GM21526 (cell line): Measurements from ENCODE around the gene CD163.
"Not testable (repeated sequence)": the region's sequence is repeated elsewhere in the genome, so short reads cannot be mapped to it uniquely, and the experiment has no call there.

Experiments
- ATAC-seq: cut with Tn5 transposase; IDR thresholded peaks from one replicate; pipeline ENCODE4 v1.9.1; 2021; ENCODE audit warnings: moderate library complexity; ENCODE audit not compliant: unreplicated experiment, low FRiP score

Gene CD163

DNA sequence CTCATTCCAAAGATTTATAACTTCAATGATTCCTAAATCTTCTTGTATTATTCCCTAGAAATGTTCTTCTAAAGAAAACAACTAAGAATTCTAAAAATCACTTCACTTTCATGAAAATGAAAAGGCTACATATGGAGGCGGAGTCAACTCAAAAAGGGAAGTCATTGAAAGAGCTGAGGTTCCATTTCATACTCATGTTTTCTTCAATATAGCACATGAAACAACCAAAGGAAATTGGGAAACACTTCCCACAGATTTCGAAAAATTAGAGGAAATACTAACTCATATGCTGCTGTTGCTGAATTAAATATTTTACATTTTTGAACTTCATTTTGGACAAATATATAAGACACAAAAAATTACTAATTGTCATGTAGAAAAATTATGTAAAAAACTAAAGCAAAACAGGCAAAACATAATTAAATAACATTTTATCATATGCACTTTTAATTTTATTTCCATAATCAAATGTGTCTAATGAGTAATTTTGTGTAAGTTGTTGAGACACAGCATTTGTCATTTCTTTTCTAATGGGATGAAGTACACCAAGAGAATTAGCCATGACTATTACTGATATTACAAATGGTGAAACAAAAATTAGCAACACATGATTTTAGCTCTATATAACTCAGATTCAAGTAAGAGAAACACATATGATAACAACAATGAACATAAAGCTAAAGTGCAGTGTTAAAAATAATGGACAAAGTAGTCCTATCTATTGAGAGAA, at the start of gene CD163:
CD163 (minus strand) TSS at position 92 of the 730 bp plus-strand sequence; CDS start at position 5, 87 bp downstream.
- no peak for ATAC-seq

DNA sequence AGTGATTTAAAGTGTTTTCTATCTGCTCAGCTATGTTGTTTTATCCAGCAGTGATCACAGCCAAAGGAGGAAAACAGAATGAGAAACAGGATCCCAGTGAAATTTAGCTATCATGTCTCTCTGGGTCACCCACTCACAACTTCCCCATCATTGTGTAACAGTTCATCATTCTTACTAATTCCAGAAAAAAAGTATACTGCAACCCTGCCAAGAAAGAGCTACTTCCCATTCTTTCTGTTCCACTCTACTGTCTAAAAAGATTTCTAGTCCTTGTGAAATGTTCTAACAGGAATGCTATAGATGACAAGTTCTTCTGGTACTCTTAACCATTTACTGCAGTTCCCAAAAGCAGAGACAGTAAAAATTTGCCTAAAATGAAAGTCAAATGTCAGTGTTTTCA, 39.2 kb upstream of the CD163 start:
- no peak for ATAC-seq

DNA sequence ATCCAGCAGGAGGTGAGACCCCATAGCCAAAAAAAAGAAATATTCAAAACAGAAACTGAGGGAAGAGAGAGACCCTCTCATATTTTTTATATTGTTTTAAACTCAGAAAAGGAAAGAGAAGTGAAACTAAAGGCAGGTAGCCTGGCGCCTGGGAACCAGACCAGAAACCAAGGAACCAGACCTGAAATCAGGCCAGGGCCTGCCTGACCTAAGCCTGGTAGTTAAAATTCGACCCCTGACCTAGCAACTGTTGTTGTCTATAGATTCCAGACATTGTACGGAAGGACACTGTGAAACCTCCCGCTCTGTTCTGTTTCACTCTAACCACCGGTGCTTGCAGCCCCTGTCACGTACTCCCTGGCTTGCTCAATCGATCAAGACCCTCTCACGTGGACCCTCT, 38.5 kb upstream of the CD163 start:
- ATAC-seq: no peak

DNA sequence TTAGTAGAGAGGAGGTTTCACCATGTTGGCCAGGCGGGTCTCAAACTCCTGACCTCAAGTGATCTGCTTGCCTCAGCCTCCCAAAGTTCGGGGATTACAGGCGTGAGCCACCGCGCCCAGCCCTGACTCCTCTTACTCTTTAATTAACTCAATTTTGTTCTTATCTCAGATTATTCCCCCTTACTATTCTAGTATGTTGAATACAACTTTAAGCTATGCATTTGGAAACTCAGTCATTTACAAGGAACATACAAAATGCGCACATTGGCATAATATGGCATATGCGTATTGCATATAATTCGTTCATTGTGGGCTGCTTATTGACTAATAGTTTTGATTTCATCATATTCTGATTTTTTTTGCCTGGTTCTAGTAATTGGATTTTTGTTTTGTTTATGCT, 10.8 kb upstream of the CD163 start:
- ATAC-seq: no peak

DNA sequence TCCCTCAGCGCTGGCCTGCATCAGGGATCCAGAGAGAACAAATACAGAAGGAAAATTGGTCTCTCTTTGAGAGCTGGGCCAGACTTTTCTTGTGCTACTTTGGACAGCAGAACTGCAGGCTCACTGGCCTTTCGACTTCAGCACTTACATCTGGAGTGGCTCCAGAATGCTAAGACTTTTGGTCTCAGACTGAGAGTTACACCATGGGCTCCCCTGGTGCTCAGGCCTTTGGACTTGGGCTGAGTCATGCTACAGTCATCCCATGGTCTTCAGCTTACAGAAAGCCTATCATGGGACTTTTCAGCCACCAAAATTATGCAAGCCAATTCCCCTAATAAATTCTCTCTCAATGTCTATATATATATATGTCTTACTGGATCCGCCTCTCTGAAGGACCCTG, 9.0 kb upstream of the CD163 start:
- no peak for ATAC-seq

DNA sequence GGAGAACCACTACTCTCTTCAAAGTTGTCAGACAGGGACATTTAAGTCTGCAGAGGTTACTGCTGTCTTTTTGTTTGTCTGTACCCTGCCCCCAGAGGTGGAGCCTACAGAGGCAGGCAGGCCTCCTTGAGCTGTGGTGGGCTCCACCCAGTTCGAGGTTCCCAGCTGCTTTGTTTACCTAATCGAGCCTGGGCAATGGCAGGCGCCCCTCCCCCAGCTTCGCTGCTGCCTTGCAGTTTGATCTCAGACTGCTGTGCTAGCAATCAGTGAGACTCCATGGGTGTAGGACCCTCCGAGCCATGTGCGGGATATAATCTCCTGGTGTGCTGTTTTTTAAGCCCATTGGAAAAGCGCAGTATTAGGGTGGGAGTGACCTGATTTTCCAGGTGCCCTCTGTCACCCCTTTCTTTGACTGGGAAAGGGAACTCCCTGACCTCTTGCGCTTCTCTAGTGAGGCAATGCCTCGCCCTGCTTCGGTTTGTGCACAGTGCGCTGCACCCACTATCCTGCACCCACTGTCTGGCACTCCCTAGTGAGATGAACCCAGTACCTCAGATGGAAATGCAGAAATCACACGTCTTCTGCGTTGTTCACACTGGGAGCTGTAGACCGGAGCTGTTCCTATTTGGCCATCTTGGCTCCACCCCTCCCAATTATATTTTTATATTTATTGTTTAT, 6.4 kb upstream of the CD163 start:
- not testable (repeated sequence) for ATAC-seq

DNA sequence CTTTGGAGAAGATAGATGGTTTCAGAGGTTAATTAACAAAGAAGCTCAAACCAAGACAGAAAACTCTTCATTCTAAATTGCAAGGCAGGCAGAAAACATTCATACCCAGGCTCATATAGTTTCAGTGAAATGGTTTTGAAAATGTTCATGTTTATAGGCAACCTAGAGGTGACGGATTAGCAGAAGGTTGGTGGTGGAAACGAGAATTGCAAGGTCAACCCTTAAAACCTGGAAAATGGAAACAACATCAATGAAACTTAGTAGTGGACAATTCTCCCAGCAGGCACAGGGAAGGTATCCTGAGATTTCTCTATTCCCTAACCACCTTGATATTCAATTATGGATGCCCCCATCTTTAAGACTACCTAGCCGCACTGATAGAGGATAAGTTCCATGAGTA, 965 bp downstream of the CD163 start:
- ATAC-seq: no peak

DNA sequence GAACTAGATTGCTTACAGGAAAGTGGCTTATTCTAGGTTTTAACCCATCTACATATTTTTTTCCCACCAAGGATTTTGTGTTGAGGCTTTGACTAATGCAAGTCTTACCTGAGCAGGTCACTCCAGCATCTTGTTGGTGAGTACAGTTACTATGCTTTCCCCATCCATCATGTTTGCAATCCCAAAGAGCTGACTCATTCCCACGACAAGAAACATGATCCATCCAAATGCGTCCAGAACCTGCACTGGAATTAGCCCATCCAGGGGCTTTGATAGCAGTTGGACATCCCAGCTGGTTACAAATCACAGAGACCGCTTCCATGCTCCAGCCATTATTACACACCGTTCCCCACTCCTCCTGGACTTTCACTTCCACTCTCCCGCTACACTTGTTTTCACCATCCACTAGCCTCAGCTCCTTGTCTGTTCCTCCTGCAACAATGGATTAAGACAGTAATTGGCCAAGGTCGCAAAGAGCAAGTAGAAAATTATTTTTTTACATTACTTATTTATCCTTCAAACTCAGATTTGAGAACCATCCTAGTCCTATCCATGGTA, 2.5 kb downstream of the CD163 start:
- no peak for ATAC-seq

DNA sequence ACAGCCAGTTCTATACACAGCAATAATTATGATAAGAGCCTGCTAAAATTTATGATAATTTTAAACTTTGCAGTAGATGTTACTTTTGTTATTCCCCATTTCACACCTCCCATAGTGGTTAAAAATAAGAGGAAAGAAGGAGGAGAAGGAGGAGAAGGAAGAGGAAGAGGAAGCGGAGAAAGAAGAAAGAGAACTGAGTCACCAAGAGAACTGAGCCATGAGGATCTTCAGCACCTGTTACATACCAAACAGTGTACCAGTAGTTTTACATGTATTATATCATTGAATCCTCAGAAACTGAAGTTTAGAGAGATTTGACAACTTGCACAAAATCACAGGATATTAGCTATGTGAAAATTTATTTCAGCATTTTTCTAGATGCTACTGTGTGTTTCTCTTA, 3.9 kb downstream of the CD163 start:
- ATAC-seq: no peak

DNA sequence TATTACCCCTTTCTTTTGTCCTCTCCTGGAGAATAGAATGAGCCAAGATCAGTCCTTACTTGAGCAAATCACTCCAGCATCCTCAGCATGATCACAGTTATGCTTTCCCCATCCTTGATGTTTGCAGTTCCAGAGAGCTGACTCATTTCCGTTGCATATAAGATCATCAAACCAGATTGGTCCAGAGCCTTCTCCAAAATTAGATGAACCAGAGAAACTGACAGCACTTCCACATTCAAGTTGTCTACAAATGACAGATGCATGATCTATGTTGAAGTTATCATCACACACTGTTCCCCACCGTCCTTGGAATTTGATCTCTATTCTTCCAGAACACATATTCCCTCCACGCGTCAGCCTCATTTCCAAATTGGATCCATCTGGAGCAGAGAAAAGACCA, 4.8 kb downstream of the CD163 start:
- no peak for ATAC-seq

DNA sequence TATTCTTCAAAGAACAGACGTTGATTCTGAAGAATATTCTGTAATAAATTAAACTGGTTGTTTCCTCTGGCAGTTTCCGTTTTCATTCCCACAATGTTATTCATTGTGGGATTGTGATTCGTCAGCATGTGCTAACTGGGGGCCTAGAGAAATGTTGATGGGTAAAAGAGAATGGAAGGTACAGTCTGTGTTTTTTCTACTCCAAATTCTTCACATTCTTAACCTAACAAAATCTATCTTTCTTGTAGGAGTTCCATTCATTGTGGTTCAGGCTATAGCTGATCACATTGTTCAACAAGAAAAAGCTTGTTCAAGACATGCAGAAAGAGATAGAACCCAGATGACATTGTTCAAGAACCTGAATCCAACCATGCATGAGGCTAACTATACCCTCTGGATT, 5.9 kb downstream of the CD163 start:
- ATAC-seq: no peak

DNA sequence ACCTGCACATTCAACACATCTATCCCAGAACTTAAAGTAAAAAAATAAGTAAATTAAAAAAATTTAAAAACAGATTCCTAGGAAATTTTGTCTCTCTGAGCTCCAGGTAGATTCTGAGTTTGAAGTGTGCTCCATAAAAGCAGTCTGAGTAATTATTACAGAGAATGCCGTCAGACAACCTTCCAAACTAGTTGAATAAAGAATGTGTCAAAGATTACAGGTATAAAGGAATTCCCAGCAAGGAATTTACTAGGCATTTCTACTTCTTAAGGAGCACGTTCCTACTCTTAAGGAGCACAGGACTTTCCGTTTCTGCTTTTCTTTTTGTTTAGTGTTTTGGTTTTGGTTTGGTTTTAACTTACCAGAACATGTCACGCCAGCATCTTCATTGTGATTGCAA, 7.1 kb downstream of the CD163 start:
- no peak for ATAC-seq

DNA sequence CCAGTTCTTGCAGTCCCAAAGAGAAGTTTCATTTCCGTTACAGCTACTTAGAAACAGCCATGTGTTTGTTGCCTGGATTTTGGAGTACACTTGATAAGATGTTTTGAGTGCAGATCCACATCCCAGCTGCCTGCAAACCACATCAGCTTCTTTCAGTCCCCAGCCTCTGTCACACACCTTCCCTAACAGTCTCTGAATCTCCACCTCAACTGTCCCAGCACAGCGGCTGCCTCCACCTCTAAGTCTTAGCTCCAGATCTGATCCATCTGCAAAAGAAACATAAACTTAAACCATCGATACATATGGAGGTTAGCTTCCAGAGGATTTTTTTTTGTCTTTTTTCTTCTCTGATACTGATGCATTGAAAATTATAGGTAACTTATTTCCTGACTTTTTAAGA, 8.4 kb downstream of the CD163 start:
- no peak for ATAC-seq

DNA sequence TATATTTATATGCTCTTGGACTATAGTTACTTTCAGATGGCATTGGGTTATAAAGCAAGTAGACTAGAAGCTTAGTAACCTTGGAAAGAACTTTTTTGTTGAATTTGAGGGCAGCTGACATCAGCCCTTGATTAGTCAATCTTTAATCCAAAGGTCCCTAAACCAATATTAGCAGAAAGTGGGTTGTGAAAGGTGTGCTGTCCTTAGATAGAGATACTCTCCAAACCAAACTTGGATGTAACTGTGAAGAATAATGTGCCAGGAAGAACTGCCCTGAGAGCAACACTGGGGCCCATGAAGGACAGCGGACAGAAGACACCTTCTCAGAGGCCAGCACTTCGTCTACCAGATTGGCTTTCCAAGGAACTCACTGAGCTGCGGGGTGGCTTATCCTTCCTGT, 10.6 kb downstream of the CD163 start:
- no peak for ATAC-seq

DNA sequence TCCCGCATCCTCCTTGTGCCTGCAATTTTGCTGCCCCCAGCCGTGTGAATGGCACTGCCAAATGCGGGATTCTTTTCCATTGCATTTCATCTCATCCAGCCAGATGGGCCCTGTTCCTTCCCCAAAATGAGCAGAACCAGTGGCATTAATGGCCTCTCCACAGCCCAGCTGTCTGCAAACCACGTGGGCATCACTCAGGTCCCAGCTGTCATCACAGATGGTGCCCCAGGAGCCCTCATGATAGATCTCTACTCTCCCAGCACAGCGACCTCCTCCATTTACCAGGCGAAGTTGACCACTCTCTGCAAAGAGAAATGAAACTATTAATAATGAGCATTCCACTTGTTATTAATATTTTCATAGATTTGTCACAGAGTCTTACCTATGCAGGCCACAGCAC, 17.1 kb downstream of the CD163 start:
- ATAC-seq: no peak

DNA sequence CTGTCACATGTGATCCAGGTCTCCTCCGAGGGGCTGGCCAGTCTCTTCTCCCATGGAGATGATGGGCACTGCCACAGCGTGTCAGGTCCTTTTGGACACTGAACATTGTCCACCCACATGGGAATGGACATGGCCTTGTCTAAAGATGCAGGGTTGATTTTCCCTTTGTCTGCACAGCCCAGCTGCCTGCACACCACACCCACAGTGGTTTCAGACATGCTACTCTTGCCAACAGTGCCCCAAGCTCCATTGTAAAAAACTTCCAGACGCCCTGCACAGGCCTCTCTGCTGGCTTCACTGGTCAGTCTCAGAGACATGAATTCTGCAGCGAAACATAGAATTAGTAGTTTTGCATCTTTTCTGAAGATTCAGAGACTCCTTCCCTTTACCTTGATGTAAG, 18.5 kb downstream of the CD163 start:
- no peak for ATAC-seq

DNA sequence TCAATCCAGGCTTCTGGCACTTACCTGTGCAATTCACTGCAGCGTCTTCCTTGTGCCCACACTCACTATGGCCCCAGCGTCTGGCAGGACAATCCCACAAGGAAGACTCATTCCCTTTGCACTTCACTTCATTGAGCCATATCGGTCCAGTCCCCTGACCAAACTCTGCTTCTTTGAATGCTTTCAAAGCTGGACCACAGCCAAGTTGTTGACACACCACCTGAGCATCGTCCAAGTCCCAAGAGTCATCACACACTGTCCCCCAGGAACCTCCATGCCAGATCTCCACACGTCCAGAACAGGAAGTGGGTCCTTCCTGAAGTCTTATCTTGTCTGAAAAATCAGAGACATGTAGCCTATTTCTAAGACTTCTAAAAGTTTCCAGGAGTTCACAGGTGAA, 20.2 kb downstream of the CD163 start:
- no peak for ATAC-seq

DNA sequence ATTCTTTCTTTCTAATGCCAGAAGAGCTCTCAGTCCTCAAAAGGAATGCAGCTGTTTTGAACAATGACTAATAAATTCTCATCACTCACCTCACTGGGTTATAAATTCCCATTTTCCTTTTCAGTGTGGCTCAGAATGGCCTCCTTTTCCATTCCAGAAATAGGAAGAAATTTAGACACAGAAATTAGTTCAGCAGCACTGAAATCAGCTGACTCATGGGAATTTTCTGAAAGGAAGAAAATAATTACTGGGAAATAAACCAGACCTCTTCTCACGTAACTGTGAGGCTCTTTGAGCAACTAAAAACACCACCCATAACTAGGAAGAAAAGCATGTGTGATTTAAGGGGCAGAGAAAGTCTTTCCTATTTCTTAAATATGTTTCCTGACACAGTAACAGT, 23.8 kb downstream of the CD163 start:
- ATAC-seq: no peak

DNA sequence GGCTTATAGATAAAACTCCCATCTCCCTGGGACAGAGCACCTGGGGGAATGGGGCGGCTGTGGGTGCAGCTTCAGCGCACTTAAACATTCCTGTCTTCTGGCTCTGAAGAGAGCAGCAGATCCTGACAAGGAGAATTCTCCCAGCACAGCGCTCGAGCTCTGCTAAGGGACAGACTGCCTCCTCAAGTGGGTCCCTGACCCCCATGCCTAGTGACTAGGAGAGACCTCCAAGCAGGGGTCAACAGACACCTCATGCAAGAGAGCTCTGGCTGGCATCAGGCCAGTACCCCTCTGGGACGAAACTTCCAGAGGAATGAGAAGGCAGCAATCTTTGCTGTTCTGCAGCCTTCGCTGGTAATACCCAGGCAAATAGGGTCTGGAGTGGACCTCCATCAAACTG, 31.5 kb downstream of the CD163 start:
- ATAC-seq: no peak

DNA sequence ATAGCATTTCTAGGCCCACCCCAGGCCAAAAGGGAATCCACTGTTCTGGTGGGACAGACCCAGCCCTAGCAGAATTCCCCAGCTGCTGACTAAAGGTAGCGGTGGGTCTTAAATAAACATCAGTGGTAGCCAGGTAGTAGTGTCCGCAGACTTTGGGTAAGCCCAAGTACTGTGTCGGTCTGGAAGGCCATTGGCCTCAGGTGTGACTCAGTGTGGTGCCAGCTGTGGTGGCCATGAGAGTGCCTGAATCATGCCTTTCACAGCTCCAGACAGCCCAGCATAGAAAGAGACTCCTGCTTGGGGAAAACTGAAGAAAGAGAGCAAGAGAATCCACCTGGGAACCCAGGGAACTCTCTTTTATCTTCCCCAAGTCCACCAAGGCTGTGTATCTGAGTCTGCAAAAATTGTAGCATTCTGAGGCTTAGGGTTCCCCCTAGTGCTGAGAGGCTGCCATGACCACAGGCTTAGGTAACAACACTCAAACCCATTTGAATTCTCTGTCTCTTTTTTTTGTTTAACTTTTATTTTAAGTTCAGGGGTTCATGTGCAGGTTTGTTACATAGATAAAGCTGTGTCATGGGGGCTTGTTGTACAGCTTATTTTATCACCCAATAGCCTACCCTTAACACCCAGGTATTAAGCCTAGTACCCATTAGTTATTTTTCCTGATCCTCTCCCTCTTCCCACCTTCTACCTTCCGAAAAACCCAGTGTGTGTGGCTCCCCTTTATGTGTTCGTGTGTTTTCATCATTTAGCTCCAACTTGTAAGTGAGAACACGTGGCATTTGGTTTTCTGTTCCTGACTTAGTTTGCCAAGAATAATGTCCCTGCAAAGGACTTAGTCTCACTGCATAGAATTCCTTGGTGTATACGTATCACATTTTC, 43.0 kb downstream of the CD163 start:
- ATAC-seq: no peak

DNA sequence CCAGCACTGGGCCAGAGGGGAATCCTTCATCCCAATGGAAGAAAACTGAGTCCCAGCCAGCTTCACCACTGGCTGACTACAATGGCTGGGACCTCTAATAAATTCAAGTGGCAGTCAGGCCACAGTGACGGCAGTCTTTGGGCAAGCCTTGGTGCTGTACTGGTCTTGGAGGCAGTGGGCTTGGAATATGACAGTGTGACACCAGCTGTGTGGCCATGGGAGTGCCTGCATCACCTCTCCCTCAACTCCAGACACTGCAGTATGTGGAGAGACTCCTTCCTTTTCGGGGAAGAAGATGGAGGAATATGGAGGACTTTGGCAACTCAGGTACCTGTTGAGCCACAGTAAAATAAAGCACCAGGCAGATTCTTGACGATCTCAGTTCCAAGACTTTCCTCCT, 43.6 kb downstream of the CD163 start:
- ATAC-seq: no peak
